AG10803 (cell line): ENCODE results near the gene SHBG.

Source experiments
- DNase-seq: peaks from one replicate; pipeline ENCODE4 v3.0.0; 2010; ENCODE audit warnings: low read depth
- H3K4me3 ChIP-seq: 2 replicates; pipeline ENCODE4 v1.5.1; 2011; ENCODE audit warnings: mild to moderate bottlenecking, low read length, control low read depth
- TF ChIP-seq, protein P1 (sequence below): conservative IDR thresholded peaks from 2 replicates; pipeline ENCODE4 v1.5.1; 2011; ENCODE audit warnings: mild to moderate bottlenecking, low read length, control low read depth, inconsistent platforms

Gene SHBG

DNA sequence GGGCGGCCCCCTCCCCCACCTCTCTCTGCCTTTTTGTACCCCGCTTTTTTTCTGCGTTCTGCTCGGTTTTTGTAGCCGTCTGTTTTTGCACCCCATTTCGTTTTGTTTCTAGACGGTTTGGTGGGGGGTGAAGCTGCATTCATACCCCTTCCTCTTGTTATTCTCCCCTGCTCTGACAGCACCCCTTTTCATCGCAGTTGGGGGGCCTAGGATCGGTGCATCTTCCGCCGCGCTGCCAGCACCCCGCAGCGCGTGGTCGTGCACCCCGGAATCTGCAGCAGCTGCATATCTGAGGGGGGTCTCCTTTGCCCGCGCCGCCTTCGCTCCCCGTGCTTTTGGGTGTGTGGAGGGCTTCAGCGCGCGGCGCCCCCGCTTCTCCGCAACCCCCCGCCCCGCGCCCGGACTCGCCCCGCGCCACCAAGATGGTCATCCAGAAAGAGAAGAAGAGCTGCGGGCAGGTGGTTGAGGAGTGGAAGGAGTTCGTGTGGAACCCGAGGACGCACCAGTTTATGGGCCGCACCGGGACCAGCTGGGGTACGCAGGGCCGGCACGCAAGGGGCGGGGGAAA is 21.2 kb downstream of the SHBG start:
- DNase-seq, result no peak
- TF ChIP-seq, protein P1, sequence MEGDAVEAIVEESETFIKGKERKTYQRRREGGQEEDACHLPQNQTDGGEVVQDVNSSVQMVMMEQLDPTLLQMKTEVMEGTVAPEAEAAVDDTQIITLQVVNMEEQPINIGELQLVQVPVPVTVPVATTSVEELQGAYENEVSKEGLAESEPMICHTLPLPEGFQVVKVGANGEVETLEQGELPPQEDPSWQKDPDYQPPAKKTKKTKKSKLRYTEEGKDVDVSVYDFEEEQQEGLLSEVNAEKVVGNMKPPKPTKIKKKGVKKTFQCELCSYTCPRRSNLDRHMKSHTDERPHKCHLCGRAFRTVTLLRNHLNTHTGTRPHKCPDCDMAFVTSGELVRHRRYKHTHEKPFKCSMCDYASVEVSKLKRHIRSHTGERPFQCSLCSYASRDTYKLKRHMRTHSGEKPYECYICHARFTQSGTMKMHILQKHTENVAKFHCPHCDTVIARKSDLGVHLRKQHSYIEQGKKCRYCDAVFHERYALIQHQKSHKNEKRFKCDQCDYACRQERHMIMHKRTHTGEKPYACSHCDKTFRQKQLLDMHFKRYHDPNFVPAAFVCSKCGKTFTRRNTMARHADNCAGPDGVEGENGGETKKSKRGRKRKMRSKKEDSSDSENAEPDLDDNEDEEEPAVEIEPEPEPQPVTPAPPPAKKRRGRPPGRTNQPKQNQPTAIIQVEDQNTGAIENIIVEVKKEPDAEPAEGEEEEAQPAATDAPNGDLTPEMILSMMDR, result no peak
- no peak overlapping the region for H3K4me3 ChIP-seq

DNA sequence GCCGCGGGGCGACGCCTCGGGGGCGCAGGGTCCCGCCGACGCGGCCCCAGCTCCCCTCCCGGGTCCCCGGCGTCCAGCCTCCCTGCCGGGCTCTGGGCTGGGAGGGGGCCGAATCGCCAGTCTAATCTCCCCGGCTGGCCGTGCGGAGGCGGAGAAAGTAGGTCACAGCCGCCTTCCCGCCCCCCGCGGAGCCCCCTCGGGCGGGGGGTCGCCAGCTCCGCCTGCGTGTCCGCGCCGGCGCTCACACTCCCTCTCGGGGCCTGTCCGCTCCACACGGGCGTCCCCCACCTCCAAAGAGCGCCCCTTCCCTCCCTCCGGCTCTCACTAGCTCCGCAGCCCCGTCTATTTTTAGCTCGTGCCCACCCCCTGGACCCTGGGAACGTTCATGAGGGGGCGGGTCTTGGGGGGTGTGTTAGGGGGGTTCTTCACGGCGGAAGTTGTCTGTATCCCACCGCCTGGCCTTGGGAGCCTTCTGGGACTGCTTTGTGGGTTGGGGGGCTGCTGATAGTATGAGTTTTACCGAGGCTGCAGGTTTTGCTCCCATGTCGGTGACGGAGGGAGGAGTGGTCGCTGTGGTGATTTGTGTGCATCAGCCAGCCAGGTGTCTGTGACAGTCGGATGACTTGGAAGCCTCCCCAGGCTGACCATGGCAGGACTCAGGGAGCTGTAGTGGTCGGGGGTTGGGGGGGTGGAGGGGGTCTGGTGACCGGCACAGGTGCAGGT is 21.9 kb downstream of the SHBG start:
- H3K4me3 ChIP-seq, result no peak overlapping the region
- no peak for DNase-seq
- TF ChIP-seq, protein P1, result no peak

DNA sequence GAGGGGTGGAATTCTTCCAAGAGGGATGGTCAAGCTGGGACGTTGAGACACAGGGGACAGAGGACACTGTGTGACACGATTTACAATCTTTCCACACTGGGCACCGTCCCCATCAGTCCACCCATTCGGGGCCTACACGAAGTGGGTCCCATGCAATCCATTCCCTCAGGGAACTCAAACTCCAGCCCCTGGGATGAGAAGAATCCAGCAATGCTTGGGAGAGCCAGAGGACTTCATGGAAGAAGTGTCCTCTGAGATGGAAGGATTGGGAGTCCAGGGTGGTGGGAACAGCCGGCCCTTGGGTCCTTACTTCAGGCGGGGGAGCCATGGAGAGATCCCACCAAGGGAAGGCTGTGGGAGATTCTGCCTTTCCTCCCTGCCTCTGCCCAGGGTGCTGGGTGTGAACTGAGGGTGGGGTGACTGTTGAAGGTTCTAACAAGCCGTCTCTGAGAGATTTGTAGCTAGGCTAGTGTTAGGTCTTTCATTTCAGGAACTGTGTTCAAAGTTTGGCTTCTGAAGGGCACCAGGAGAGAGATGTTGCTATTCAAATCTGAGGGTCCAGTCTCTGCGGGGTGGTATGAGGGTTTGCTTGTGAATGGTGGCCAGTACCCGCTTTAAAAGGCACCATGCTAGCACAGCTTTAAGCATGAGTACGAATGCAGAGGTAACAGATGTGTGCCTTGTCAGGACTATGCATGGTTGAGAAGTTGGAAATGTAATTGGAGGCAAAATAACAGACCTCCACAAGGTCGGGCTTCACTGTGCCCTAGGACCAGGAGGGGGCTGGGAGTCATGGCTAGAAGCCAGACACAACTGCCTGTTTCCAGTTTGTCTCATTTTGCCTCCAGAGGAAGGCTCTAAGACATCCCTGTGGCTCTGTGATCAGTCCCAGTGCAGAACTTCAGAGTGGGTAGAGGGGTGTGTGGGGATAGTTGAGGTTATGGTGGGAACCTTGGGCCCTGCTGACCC is 22.7 kb downstream of the SHBG start:
- DNase-seq, result no peak
- TF ChIP-seq, protein P1, result no peak
- H3K4me3 ChIP-seq, result no peak overlapping the region

DNA sequence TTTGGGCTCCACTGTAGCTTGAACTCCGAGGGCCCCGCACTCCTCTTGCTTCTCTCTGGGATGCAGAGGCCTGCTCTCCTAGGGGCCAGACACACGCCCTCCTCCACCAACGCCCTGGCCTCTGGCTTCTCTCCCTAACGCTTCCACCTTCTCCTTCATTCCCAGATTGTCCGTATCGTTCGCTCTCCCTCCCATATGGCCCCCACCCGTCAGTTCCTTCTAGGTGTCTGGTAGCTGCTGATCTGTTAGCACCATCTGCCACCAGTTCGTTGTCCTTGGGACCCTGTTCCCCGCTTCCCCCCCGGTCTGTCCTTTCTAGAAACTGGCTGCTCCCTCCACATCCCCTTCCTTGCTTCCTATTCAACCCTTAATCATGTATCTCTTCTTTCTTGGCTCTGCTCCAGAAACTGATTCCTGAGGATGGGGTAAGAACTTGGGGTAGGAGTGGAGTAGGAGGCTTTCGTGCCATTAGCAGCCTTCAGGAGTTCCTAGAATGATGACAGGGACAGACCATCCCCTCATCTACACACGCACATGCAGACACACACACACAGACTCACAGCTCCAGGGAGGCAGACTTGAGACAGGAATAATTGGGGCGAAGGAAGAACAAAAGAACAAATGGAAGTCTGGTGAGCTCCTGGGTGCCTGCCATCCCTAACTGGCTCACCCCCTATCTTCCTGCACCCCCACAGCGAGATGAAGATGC is 25.1 kb downstream of the SHBG start:
- DNase-seq, result peak; percentile 13
- TF ChIP-seq, protein P1, result no peak
- no peak overlapping the region for H3K4me3 ChIP-seq

DNA sequence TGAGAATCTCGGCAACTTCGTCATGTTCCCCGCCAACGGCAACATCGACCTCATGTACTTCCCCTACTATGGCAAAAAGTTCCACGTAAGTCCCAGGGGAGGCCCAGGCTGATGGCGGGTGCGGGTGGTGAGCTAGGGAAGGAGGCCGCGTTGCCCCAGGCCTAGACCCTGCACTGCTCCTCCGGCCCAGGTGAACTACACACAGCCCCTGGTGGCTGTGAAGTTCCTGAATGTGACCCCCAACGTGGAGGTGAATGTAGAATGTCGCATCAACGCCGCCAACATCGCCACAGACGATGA is 25.6 kb downstream of the SHBG start:
- TF ChIP-seq, protein P1, result no peak
- DNase-seq, result no peak
- no peak overlapping the region for H3K4me3 ChIP-seq

DNA sequence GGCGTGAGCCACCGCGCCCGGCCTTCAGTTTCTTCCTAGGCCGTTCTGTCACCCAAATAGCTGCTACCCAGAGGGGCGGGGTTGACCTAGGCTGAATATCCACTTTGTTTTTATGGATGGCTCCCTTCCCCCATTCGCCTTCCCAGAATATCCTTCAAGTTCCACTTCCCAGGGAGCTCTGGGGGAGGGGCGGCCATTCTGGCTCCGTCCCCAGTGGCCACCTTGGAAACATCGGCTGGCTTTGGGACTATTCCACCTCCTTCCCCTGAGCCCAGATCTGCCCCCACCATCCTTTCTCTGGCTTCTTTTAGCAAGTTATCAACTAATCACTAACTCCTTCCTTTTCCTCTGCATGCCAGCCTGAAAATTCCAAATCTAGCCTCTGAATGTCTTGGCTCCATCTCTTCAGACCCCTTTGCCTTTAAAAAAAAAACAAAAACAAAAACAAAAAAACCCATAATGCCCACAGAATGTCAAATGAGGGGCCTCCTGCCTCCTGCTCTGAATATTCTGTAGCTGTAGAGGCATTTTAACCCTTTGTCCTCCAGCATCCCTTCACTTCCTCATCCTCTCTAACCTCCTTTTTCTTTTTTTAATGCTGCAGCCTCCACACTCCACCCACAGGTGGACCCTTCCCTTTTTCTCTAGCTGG is 27.1 kb downstream of the SHBG start:
- no peak for DNase-seq
- no peak overlapping the region for H3K4me3 ChIP-seq
- TF ChIP-seq, protein P1, result no peak
